ENCODE results near the gene CAMTA1.

- TF ChIP-seq POLR2A (IDR thresholded peaks at IDR 0.05; ENCODE audit: low read length) (no peak), GATA1 (IDR thresholded peaks at IDR 0.05; ENCODE audit: low read depth, low read length) (no peak)
Observed at GRCh38 chr1:7104339-7104738, 319.1 kb downstream of the CAMTA1 start.

All from erythroblast (primary cell).